ENCODE results near the gene ZNF787. TPM values are rescaled to one million over a fixed set of nuclear protein-coding genes. Genes with fewer than 3 reads are reported as not detected.
A peak's percentile ranks its signal among the peaks of the same experiment; 100 is the strongest.

ZNF787 gene
- total RNA-seq, 1 donor from 2014 or later: 34.0 TPM

DNA sequence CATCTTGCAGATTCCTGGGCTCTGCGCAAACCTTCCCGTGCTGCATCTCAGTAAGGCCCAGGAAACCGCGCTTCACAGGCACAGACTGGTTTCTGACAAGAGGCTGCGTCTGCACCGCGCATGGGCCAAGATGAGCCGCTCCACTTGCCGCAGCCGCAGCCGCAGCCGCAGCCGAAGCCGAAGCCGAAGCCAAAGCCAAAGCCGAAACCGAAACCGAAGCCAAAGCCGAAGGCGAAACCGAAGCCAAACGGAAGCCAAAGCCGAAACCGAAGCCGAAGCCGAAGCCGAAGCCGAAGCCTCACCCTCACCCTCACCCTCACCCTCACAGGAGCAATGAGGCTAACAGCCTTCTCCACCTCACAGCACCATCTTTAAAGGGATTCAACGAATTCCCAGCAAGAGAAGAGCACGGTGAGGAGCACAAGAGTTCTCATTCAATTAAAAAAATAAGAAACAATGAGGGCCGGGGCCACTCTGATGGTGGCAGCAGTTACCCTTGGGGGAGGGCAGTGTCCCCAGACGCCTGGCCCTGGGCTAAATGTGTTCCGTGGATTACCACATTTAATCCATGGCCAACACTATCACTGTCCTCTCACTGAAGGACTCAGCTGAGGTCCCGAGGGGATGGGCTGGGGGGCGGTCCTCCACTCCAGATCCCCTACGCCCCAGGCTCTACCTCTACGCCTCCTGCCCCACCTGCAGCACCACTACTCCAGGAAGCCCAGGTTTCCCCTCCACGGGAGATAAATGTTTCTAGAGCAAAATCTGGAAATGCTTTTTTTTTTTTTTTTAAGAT lies 29.1 kb downstream of the ZNF787 start:
- Mint-ChIP-seq H3K9me3 (peaks cover 5% of the 10 kb centered on the region), H3K36me3 (peaks cover 38% of the 10 kb centered on the region), H3K27me3 (no peaks in the 10 kb centered on the region), H3K4me1 (ENCODE audit: unreplicated experiment) (peaks cover 6% of the 10 kb centered on the region), H3K4me3 (no peak overlapping the region), H3K27ac (no peak overlapping the region)
- DNase-seq (ENCODE audit: extremely low spot score, unreplicated experiment): no peak
- TF ChIP-seq, protein P1, sequence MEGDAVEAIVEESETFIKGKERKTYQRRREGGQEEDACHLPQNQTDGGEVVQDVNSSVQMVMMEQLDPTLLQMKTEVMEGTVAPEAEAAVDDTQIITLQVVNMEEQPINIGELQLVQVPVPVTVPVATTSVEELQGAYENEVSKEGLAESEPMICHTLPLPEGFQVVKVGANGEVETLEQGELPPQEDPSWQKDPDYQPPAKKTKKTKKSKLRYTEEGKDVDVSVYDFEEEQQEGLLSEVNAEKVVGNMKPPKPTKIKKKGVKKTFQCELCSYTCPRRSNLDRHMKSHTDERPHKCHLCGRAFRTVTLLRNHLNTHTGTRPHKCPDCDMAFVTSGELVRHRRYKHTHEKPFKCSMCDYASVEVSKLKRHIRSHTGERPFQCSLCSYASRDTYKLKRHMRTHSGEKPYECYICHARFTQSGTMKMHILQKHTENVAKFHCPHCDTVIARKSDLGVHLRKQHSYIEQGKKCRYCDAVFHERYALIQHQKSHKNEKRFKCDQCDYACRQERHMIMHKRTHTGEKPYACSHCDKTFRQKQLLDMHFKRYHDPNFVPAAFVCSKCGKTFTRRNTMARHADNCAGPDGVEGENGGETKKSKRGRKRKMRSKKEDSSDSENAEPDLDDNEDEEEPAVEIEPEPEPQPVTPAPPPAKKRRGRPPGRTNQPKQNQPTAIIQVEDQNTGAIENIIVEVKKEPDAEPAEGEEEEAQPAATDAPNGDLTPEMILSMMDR (conservative IDR thresholded peaks at IDR 0.05): no peak

DNA sequence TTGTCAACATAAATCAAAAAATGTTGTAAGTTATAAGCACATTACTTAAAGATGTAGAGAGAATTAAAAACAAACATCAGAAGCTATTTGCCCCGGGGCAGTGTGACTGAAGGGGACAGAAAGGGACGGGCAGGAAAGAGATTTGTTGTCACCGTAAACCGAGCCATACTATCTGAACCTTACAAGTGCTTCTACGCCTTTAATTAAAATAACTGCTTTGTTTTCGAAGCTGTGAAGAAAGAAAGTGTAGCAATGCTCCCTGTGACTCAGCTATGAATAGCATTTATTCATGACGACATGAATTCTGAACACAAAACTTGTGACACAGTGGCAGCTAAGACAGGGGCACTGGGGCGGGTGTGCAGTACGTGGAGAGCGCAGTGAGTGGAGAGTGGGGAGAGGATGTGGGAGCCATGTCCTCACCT lies 30.0 kb downstream of the ZNF787 start:
- DNase-seq (ENCODE audit: extremely low spot score, unreplicated experiment): no peak
- no peak overlapping the region for H3K4me3 Mint-ChIP-seq
- peaks cover 38% of the 10 kb centered on the region for H3K36me3 Mint-ChIP-seq
- H3K27ac Mint-ChIP-seq: peak overlapping the region; percentile 69
- peaks cover 8% of the 10 kb centered on the region for H3K4me1 Mint-ChIP-seq (ENCODE audit: unreplicated experiment)
- H3K9me3 Mint-ChIP-seq: peaks cover 5% of the 10 kb centered on the region
- TF ChIP-seq, protein P1 (conservative IDR thresholded peaks at IDR 0.05): no peak
- H3K27me3 Mint-ChIP-seq: no peaks in the 10 kb centered on the region

DNA sequence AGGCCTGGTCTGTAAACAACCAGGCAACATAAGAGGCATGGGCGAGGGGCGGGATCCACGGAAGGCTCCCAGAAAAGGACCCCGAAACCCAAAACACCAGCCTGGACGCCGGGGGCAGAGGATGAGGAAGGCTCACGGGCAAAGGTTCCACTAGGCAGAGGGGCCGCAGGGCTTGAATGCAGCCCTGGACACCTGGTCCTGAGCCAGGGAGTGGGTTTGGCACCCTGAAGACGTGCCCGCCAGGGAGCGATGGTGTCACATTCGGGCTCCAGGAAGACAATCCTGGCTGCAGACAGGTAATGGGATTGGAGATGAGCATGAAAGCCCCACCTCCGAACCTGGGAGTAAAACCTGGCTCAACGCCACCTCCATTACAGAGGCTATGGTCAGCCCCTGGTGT lies 31.8 kb downstream of the ZNF787 start:
- H3K27me3 Mint-ChIP-seq: no peaks in the 10 kb centered on the region
- H3K4me3 Mint-ChIP-seq: no peak overlapping the region
- TF ChIP-seq, protein P1 (conservative IDR thresholded peaks at IDR 0.05): no peak
- no peak overlapping the region for H3K27ac Mint-ChIP-seq
- peaks cover 26% of the 10 kb centered on the region for H3K36me3 Mint-ChIP-seq
- no peak for DNase-seq (ENCODE audit: extremely low spot score, unreplicated experiment)
- peaks cover 5% of the 10 kb centered on the region for H3K9me3 Mint-ChIP-seq
- peaks cover 12% of the 10 kb centered on the region for H3K4me1 Mint-ChIP-seq (ENCODE audit: unreplicated experiment)

DNA sequence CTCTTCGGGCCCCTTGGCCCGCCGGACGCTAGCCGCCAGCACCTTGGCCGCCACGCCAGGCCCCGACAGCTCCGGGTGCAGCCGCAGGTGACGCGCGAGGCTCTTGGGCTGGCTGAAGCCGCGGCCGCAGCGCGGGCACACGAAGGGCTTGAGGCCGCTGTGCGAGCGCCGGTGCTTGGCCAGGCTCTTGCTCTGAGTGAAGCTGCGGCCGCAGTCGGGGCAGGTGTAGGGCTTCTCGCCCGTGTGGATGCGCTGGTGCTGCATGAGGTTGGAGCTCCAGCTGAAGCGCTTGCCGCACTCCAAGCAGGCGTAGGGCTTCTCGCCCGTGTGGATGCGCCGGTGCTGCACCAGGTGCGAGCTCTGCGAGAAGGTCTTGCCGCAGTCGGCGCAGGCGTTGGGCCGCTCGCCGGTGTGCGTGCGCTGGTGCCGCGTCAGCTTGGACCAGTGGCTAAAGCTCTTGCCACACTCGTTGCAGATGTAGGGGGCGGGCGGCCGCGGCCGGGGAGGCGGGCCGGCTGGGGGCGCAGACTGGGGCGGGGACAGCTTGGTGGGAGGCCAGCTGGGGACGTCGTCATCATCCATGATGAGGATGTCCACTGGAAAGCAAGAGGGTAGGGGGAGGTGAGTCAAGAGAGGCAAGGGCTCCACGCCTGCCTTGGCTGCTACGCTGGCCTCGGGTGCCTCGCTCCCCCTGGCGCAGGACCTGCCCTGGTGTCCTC lies 32.4 kb downstream of the ZNF787 start:
- H3K27me3 Mint-ChIP-seq: no peaks in the 10 kb centered on the region
- H3K4me3 Mint-ChIP-seq: no peak overlapping the region
- H3K27ac Mint-ChIP-seq: no peak overlapping the region
- no peak for DNase-seq (ENCODE audit: extremely low spot score, unreplicated experiment)
- H3K9me3 Mint-ChIP-seq: peaks cover 2% of the 10 kb centered on the region
- H3K4me1 Mint-ChIP-seq (ENCODE audit: unreplicated experiment): peaks cover 12% of the 10 kb centered on the region
- peaks cover 21% of the 10 kb centered on the region for H3K36me3 Mint-ChIP-seq
- TF ChIP-seq, protein P1 (conservative IDR thresholded peaks at IDR 0.05): no peak

DNA sequence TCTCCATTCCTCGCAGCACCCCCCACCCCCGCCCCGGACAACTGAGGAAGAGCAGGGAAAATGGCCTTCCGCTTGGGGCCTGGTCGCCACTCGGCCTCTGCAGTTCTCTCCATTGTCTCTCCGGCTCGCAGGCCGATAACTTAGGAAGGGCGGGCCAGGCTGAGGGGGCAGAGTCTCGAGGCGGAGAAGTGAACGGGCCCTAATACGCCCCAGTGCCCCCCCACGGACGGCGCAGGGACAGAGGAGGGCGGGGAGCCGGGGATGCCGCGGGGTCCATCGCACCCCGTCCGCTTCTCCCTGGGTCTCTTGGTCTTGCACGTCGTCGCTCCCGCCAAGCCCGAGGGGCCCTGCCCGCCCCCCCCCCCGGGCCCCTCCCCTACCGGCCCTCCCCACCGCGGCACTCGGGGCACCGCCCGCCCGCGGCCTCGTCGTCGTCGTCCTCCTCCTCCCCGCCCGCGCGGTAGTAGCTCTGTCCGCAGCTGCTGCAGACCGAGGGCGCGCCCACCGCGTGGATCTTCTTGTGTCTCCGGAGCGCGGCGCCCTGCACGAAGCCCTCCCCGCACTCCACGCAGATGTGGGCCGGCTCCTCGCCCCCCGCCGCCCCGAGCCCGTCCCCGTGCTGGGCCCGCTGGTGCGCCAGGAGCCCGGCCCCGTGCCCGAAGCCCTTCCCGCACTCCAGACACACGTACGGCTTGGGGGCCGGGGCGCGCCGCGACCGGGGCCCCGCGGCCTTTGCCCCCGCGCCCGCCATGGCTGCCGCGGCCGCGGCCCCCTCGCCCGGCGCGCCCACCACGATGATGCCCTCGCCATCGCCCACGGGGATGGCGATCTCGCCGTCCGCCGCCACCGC lies 33.2 kb downstream of the ZNF787 start:
- H3K27ac Mint-ChIP-seq: no peak overlapping the region
- H3K4me3 Mint-ChIP-seq: no peak overlapping the region
- H3K9me3 Mint-ChIP-seq: no peaks in the 10 kb centered on the region
- TF ChIP-seq, protein P1 (conservative IDR thresholded peaks at IDR 0.05): no peak
- no peak for DNase-seq (ENCODE audit: extremely low spot score, unreplicated experiment)
- peaks cover 13% of the 10 kb centered on the region for H3K36me3 Mint-ChIP-seq
- peaks cover 12% of the 10 kb centered on the region for H3K4me1 Mint-ChIP-seq (ENCODE audit: unreplicated experiment)
- no peaks in the 10 kb centered on the region for H3K27me3 Mint-ChIP-seq
